Spleen (tissue), 7 donors: ENCODE measurements around the gene EXOC4.

Experiments
- CTCF ChIP-seq, 11 experiments: fragments of 200-600 bp in 7 of 11; fragments of 450-650 bp in 4 of 11; sonication (generic) in 4 of 11; IDR thresholded peaks in 8 of 11; conservative IDR thresholded peaks in 3 of 11; 1 replicate in 7 of 11; 2 replicates in 4 of 11; pipeline versions ENCODE4 v1.4.0 to v1.8.0; 2016 to 2021; ENCODE audit warnings: antibody characterized with exemption in 11 of 11, inconsistent platforms in 4 of 11, mild to moderate bottlenecking in 1 of 11
- POLR2A ChIP-seq, 3 donors: fragments of 450-650 bp; IDR thresholded peaks; one replicate each; pipeline ENCODE4 v1.5.1; 2017; ENCODE audit warnings: antibody characterized with exemption in 3 of 3, mild to moderate bottlenecking in 1 of 3
- POLR2AphosphoS5 ChIP-seq, 3 donors: sonication (generic); formaldehyde crosslinking; IDR thresholded peaks; one replicate each; pipeline ENCODE4 v1.5.1; 2017; ENCODE audit warnings: antibody characterized with exemption in 3 of 3
- donor health status: DM: no; HTN: no; CAD: no; lungs with moderate emphysema.
- donor health status: DM: no; HTN: no; CAD: no.
- donor health status: DM: no; HTN: no; CAD: no.

DNA sequence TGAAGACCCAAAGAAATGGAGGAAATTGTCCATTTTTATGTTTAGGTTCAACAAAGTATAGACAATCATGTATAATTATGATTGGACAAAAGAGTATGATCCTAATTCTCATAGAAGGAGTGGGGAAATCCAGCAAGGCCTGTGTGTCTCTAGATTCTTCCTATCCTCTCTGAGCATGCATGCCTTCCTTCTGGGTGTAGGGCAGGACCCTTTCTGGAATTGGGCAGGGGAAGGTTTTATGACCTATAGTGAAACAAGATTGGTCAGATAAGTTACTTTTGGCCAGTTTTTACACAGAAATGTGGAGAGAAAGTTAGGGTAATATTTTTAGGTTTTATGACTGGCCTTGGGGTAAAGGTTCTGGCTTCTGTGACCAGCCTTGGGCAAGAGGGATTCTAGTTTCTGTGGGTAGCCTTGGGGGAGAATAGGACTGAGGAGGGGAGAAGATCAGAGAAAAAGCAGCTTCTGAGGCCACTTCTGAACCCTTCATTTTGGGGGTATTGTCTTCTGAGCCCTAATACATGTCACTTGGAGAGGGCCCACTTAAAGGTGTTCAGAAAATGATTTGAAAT, 289.4 kb downstream of the EXOC4 start:
- TF ChIP-seq CTCF (IDR thresholded peaks at IDR 0.05 in 8 of 11, conservative IDR thresholded peaks at IDR 0.05 in 3 of 11) (no peak), POLR2A (IDR thresholded peaks at IDR 0.05) (no peak), POLR2AphosphoS5 (IDR thresholded peaks at IDR 0.05) (no peak)
